KMS-11 (cell line): ENCODE results near the gene BRD7.

Experiments used
- H2AFZ ChIP-seq: fragments of 200-600 bp; sonication (generic); 2 replicates; pipeline ENCODE4 v1.6.1; 2016; ENCODE audit warnings: antibody characterized with exemption, mixed run types, low read depth
- H3K27ac ChIP-seq: fragments of 200-600 bp; sonication (generic); 2 replicates; pipeline ENCODE4 v1.6.1; 2016; ENCODE audit warnings: mild to moderate bottlenecking, mixed run types
- H3K27me3 ChIP-seq: fragments of 200-600 bp; sonication (generic); 2 replicates; pipeline ENCODE4 v1.6.1; 2017; ENCODE audit warnings: mild to moderate bottlenecking, low read depth, mixed run types, moderate library complexity; ENCODE audit not compliant: insufficient read depth
- H3K36me3 ChIP-seq: fragments of 200-600 bp; sonication (generic); 2 replicates; pipeline ENCODE4 v1.6.1; 2017; ENCODE audit warnings: mild to moderate bottlenecking, mixed run types; ENCODE audit not compliant: insufficient read depth
- H3K4me1 ChIP-seq: fragments of 200-600 bp; sonication (generic); 2 replicates; pipeline ENCODE4 v1.6.1; 2016; ENCODE audit warnings: mild to moderate bottlenecking, low read depth, mixed run types; ENCODE audit not compliant: poor library complexity, severe bottlenecking
- H3K4me2 ChIP-seq: fragments of 200-600 bp; sonication (generic); 2 replicates; pipeline ENCODE4 v1.7.0; 2016; ENCODE audit warnings: mild to moderate bottlenecking, mixed run types
- H3K4me3 ChIP-seq: fragments of 200-600 bp; sonication (generic); IDR thresholded peaks from 2 replicates; pipeline ENCODE4 v1.6.1; 2017; ENCODE audit warnings: low read depth, low read length, mixed read lengths; ENCODE audit not compliant: insufficient read depth
- H3K79me2 ChIP-seq: fragments of 200-600 bp; sonication (generic); 2 replicates; pipeline ENCODE4 v1.6.1; 2016; ENCODE audit warnings: low read depth, mixed run types; ENCODE audit not compliant: insufficient read depth
- H3K9ac ChIP-seq: fragments of 200-600 bp; sonication (generic); 2 replicates; pipeline ENCODE4 v1.6.1; 2016; ENCODE audit warnings: mild to moderate bottlenecking, mixed run types
- H4K20me1 ChIP-seq: fragments of 200-600 bp; sonication (generic); 2 replicates; pipeline ENCODE4 v1.6.1; 2016; ENCODE audit warnings: mild to moderate bottlenecking, mixed run types; ENCODE audit not compliant: insufficient read depth
- TF ChIP-seq, protein P1 (sequence below): fragments of 200-600 bp; sonication (generic); conservative IDR thresholded peaks from 2 replicates; pipeline ENCODE4 v1.6.1; 2017; ENCODE audit warnings: low read depth, mild to moderate bottlenecking, antibody characterized with exemption, low read length, moderate library complexity, mixed read lengths

BRD7 gene

GRCh38 chr16:50393416-50393815 lies 24.6 kb upstream of the BRD7 start:
- no peak overlapping the region for H2AFZ ChIP-seq
- H3K9ac ChIP-seq = no peak overlapping the region
- H3K79me2 ChIP-seq = no peaks in the 10 kb centered on the region
- no peak overlapping the region for H3K4me3 ChIP-seq
- H3K4me2 ChIP-seq = no peak overlapping the region
- TF ChIP-seq, protein P1, sequence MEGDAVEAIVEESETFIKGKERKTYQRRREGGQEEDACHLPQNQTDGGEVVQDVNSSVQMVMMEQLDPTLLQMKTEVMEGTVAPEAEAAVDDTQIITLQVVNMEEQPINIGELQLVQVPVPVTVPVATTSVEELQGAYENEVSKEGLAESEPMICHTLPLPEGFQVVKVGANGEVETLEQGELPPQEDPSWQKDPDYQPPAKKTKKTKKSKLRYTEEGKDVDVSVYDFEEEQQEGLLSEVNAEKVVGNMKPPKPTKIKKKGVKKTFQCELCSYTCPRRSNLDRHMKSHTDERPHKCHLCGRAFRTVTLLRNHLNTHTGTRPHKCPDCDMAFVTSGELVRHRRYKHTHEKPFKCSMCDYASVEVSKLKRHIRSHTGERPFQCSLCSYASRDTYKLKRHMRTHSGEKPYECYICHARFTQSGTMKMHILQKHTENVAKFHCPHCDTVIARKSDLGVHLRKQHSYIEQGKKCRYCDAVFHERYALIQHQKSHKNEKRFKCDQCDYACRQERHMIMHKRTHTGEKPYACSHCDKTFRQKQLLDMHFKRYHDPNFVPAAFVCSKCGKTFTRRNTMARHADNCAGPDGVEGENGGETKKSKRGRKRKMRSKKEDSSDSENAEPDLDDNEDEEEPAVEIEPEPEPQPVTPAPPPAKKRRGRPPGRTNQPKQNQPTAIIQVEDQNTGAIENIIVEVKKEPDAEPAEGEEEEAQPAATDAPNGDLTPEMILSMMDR = no peak
- no peaks in the 10 kb centered on the region for H3K27me3 ChIP-seq
- no peak overlapping the region for H3K27ac ChIP-seq
- no peaks in the 10 kb centered on the region for H4K20me1 ChIP-seq
- no peaks in the 10 kb centered on the region for H3K4me1 ChIP-seq
- H3K36me3 ChIP-seq = no peaks in the 10 kb centered on the region

DNA sequence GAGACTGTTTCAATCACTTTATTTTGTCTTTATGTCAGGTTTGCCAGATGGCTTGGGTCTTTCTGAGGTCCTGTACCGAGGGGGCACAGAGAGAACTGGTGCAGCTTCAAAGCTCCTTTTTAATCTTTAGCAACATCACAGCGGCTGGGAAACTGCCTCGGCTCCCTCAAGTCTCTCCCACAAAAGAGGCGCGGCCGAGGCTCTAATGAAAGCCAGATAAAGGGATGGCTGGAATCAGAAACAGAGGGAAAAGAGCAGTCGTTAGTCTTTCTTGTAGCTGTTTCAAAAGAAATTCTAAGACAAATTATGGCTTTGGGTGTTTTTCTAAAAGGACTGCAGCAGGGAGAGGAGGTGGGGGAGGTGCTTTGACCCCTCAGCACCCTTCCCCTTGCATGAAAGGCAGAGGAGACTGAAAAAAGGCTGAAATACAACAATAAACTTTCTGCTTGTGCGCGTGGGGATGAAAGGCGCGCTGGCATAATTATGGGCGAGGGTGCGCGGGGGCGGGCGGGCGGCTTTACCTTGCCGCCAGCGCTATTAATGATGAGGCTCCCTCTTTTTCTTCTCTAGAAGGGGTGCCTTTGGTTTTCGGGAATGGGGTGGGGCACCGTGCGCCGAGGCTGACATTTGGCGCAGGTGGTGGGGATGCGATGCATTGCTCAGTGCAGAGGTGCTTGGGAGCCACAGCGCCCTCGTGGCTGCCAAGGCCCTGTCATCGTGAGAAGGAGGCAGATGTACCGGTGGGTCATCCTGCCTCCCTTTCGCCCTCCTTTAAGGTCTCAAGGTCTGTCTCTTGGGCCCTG lies 22.3 kb upstream of the BRD7 start:
- Histone ChIP-seq H3K27me3 (no peaks in the 10 kb centered on the region), H2AFZ (no peak overlapping the region), H3K27ac (no peak overlapping the region), H3K36me3 (no peaks in the 10 kb centered on the region), H3K9ac (no peak overlapping the region), H3K79me2 (no peaks in the 10 kb centered on the region), H3K4me3 (no peak overlapping the region), H4K20me1 (no peaks in the 10 kb centered on the region), H3K4me2 (no peak overlapping the region), H3K4me1 (no peaks in the 10 kb centered on the region)
- TF ChIP-seq, protein P1 = no peak

- Histone ChIP-seq H3K9ac (no peak overlapping the region), H3K4me2 (no peak overlapping the region), H3K27me3 (no peaks in the 10 kb centered on the region), H4K20me1 (no peaks in the 10 kb centered on the region), H3K4me1 (no peaks in the 10 kb centered on the region), H3K79me2 (no peaks in the 10 kb centered on the region), H3K36me3 (no peaks in the 10 kb centered on the region), H3K27ac (no peak overlapping the region), H2AFZ (no peak overlapping the region), H3K4me3 (no peak overlapping the region)
- TF ChIP-seq, protein P1 = no peak
Observed at GRCh38 chr16:50390371-50390771, 21.6 kb upstream of the BRD7 start.

DNA sequence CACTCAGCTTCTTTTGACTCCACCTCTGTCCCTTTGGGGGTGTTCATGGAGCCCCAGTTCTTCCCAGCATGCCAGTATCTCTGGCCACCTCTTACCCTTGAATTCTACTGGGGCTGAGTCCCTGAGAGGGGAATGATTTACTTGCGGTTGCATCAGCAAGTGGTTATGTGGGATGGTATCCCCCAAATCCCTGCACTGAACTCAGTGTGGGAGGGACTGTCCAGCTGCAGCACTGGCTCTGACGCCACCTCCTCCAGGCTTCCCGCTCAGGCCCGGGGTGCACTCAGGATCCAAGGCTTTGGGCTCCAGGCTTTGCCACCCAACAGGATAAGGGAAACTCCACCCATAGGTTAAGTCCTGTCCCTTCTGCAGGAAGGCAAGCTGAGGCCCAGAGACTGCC lies 21.1 kb upstream of the BRD7 start:
- TF ChIP-seq, protein P1 = no peak
- H3K27me3 ChIP-seq = no peaks in the 10 kb centered on the region
- H3K4me2 ChIP-seq = no peak overlapping the region
- no peak overlapping the region for H3K27ac ChIP-seq
- H2AFZ ChIP-seq = no peak overlapping the region
- no peak overlapping the region for H3K4me3 ChIP-seq
- H3K4me1 ChIP-seq = no peaks in the 10 kb centered on the region
- H4K20me1 ChIP-seq = no peaks in the 10 kb centered on the region
- H3K9ac ChIP-seq = no peak overlapping the region
- no peaks in the 10 kb centered on the region for H3K36me3 ChIP-seq
- H3K79me2 ChIP-seq = no peaks in the 10 kb centered on the region
